GM12892 (cell line): ENCODE results near the gene SELPLG.

Experiments used
- POLR2A ChIP-seq: IDR thresholded peaks from 2 replicates; pipeline ENCODE4 v1.6.1; 2011; ENCODE audit warnings: low read depth, low read length, control low read depth
- POLR2AphosphoS5 ChIP-seq: IDR thresholded peaks from 2 replicates; pipeline ENCODE4 v1.6.1; 2011; ENCODE audit warnings: low read depth, low read length, control low read depth
- TAF1 ChIP-seq: IDR thresholded peaks from 2 replicates; pipeline ENCODE4 v1.6.1; 2011; ENCODE audit warnings: low read depth, mild to moderate bottlenecking, control low read depth, low read length, borderline replicate concordance

- TF ChIP-seq POLR2AphosphoS5 (no peak), TAF1 (no peak), POLR2A (no peak)
Measured at GRCh38 chr12:108664338-108665258, 30.9 kb upstream of the SELPLG start.
